Stimulated activated memory B cell treated with anti-CD40 and anti-IgM and Interleukin-4, amounts not matched to agents 10 μg/mL and 1 μg/mL and 100 μg/mL, for 72 hours (primary cell): ENCODE data around the gene AKAP11.

ENCODE experiments used
- ATAC-seq: fragments of 150-1000 bp; cut with Tn5 transposase; 2 replicates; pipeline ENCODE4 v1.10.0; 2021
- H3K27ac Mint-ChIP-seq: one replicate; pipeline ENCODE4 v1.8.0; 2022; ENCODE audit warnings: mild to moderate bottlenecking, mixed read lengths
- H3K27me3 Mint-ChIP-seq: one replicate; pipeline ENCODE4 v1.8.0; 2022; ENCODE audit warnings: mixed read lengths
- H3K36me3 Mint-ChIP-seq: one replicate; pipeline ENCODE4 v1.8.0; 2022; ENCODE audit warnings: mixed read lengths
- H3K4me1 Mint-ChIP-seq: one replicate; pipeline ENCODE4 v1.8.0; 2022; ENCODE audit warnings: mixed read lengths
- H3K4me3 Mint-ChIP-seq: one replicate; pipeline ENCODE4 v1.8.0; 2022; ENCODE audit warnings: mild to moderate bottlenecking, moderate library complexity, mixed read lengths
- H3K9me3 Mint-ChIP-seq: one replicate; pipeline ENCODE4 v1.8.0; 2022; ENCODE audit warnings: mixed read lengths

The AKAP11 gene

GRCh38 chr13:42260903-42261654 lies 10.9 kb upstream of the AKAP11 start:
- Mint-ChIP-seq H3K36me3 (peaks cover 6% of the 10 kb centered on the region), H3K27me3 (no peaks in the 10 kb centered on the region), H3K9me3 (no peaks in the 10 kb centered on the region), H3K4me3 (no peak overlapping the region), H3K4me1 (no peaks in the 10 kb centered on the region), H3K27ac (no peak overlapping the region)
- no peak for ATAC-seq

DNA sequence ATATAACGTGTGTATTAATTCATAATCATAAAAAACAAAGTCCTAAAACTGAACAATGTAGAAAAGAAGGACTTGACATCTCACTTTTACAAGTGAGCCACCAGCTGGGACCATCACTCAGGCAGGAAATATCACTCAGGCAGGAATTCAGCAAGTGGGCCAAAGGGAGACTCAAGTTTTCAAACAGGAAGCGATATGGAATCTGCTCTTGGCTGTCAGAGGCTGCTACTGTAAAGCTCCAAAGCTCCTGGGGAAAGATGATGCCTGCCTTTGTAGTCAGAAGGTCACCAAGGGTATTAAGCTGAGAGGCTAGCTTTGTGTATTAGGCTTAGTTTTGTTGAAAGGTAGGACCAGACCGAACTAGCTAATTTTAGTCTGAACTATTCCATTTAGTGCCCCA lies 5.5 kb upstream of the AKAP11 start:
- no peaks in the 10 kb centered on the region for H3K9me3 Mint-ChIP-seq
- no peaks in the 10 kb centered on the region for H3K27me3 Mint-ChIP-seq
- ATAC-seq, result no peak
- H3K27ac Mint-ChIP-seq, result no peak overlapping the region
- H3K4me3 Mint-ChIP-seq, result no peak overlapping the region
- peaks cover 10% of the 10 kb centered on the region for H3K36me3 Mint-ChIP-seq
- H3K4me1 Mint-ChIP-seq, result peaks cover 15% of the 10 kb centered on the region

- Mint-ChIP-seq H3K27me3 (no peaks in the 10 kb centered on the region), H3K4me3 (peak overlapping the region; percentile 97), H3K4me1 (peaks cover 44% of the 10 kb centered on the region), H3K27ac (peak overlapping the region; percentile 100), H3K9me3 (no peaks in the 10 kb centered on the region), H3K36me3 (peaks cover 10% of the 10 kb centered on the region)
- ATAC-seq, result no peak
Measured at GRCh38 chr13:42270160-42270856, 1.6 kb upstream of the AKAP11 start.

- Mint-ChIP-seq H3K4me3 (peak overlapping the region; percentile 97), H3K36me3 (peaks cover 10% of the 10 kb centered on the region), H3K27me3 (no peaks in the 10 kb centered on the region), H3K9me3 (no peaks in the 10 kb centered on the region), H3K27ac (peak overlapping the region; percentile 100), H3K4me1 (peaks cover 50% of the 10 kb centered on the region)
- ATAC-seq, result no peak
Measured at GRCh38 chr13:42270857-42271215, 1.1 kb upstream of the AKAP11 start.

GRCh38 chr13:42271337-42272114 lies 426 bp upstream of the AKAP11 start:
- peak overlapping the region; percentile 97 for H3K4me3 Mint-ChIP-seq
- H3K4me1 Mint-ChIP-seq, result peaks cover 56% of the 10 kb centered on the region
- no peaks in the 10 kb centered on the region for H3K27me3 Mint-ChIP-seq
- peak overlapping the region; percentile 100 for H3K27ac Mint-ChIP-seq
- peaks cover 10% of the 10 kb centered on the region for H3K36me3 Mint-ChIP-seq
- ATAC-seq, result peak; percentile 95
- H3K9me3 Mint-ChIP-seq, result no peaks in the 10 kb centered on the region

- ATAC-seq, result no peak
- Mint-ChIP-seq H3K9me3 (no peaks in the 10 kb centered on the region), H3K27ac (peak overlapping the region; percentile 100), H3K36me3 (peaks cover 10% of the 10 kb centered on the region), H3K4me1 (peaks cover 59% of the 10 kb centered on the region), H3K4me3 (peak overlapping the region; percentile 97), H3K27me3 (no peaks in the 10 kb centered on the region)
Measured at GRCh38 chr13:42272804-42273175, 838 bp downstream of the AKAP11 start.

GRCh38 chr13:42274386-42275097 lies 2.6 kb downstream of the AKAP11 start:
- H3K27me3 Mint-ChIP-seq, result no peaks in the 10 kb centered on the region
- no peaks in the 10 kb centered on the region for H3K9me3 Mint-ChIP-seq
- H3K36me3 Mint-ChIP-seq, result peaks cover 10% of the 10 kb centered on the region
- no peak for ATAC-seq
- H3K4me1 Mint-ChIP-seq, result peaks cover 59% of the 10 kb centered on the region
- H3K27ac Mint-ChIP-seq, result peak overlapping the region; percentile 100
- peak overlapping the region; percentile 97 for H3K4me3 Mint-ChIP-seq

- ATAC-seq, result peak; percentile 66
- H3K9me3 Mint-ChIP-seq, result no peaks in the 10 kb centered on the region
- peak overlapping the region; percentile 100 for H3K27ac Mint-ChIP-seq
- no peaks in the 10 kb centered on the region for H3K27me3 Mint-ChIP-seq
- H3K4me1 Mint-ChIP-seq, result peaks cover 58% of the 10 kb centered on the region
- H3K4me3 Mint-ChIP-seq, result peak overlapping the region; percentile 97
- peaks cover 10% of the 10 kb centered on the region for H3K36me3 Mint-ChIP-seq
Measured at GRCh38 chr13:42275098-42275471, 3.1 kb downstream of the AKAP11 start.

- no peak for ATAC-seq
- no peaks in the 10 kb centered on the region for H3K27me3 Mint-ChIP-seq
Measured at GRCh38 chr13:42275506-42275905, 3.6 kb downstream of the AKAP11 start.

DNA sequence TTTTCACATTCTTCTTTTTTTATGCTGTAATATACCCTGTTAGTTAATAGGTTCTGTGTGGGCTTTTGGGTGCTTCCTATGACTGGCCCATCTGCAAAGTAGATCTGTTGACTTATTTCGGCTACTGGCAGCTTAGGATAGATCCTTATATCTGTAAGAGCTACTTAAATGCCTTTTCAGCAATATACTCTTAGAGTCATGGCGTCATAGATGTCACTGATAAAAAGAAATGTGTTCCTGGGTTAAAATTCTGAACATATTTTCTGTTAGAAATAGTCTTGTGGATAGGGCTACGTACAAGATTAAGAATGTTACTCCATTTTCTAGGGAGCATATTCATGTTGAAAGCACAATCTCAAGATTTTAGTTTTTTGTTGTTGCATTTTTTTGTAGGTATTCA lies 4.7 kb downstream of the AKAP11 start:
- ATAC-seq, result no peak
- no peaks in the 10 kb centered on the region for H3K27me3 Mint-ChIP-seq
- H3K4me1 Mint-ChIP-seq, result peaks cover 44% of the 10 kb centered on the region
- no peaks in the 10 kb centered on the region for H3K36me3 Mint-ChIP-seq
- H3K27ac Mint-ChIP-seq, result peak overlapping the region; percentile 100
- no peaks in the 10 kb centered on the region for H3K9me3 Mint-ChIP-seq
- no peak overlapping the region for H3K4me3 Mint-ChIP-seq

More at GRCh38 chr13:42275506-42275905, 3.6 kb downstream of the AKAP11 start:
- H3K36me3 Mint-ChIP-seq, result peaks cover 6% of the 10 kb centered on the region
- no peaks in the 10 kb centered on the region for H3K9me3 Mint-ChIP-seq
- peaks cover 54% of the 10 kb centered on the region for H3K4me1 Mint-ChIP-seq
- H3K4me3 Mint-ChIP-seq, result peak overlapping the region; percentile 97
- peak overlapping the region; percentile 100 for H3K27ac Mint-ChIP-seq

DNA sequence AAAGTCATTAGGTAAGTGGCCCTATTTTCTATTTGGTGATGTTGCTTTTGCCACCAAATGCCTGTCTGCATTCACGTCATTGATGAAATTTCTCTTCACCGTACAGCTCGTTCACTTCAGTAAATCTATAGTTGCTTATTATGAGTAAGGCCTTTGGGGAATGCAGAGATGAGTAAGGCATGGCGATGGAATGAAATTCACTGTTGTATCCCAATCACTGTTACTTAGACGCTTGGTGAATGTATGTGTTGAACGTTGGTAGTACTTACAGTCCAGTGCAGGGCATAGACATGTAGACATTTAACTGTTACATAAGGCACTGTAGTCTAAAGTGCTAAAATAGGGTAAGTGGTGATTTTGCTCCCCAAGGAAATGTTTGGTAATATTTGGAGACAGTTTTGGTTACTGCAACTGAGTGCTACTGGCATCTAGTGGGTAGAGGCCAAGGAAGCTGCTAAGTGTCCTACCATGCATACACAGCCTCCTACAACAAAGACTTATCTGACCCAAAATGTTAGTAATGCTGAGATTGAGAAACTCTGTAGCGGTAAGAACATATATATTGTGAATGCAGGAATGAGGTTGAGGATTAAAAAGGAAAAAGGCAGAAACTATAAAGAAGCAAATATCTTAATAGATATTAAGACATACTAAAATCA lies 5.8 kb downstream of the AKAP11 start:
- no peak for ATAC-seq
- no peaks in the 10 kb centered on the region for H3K27me3 Mint-ChIP-seq
- H3K4me1 Mint-ChIP-seq, result peaks cover 46% of the 10 kb centered on the region
- no peaks in the 10 kb centered on the region for H3K9me3 Mint-ChIP-seq
- H3K36me3 Mint-ChIP-seq, result no peaks in the 10 kb centered on the region
- no peak overlapping the region for H3K27ac Mint-ChIP-seq
- H3K4me3 Mint-ChIP-seq, result peak overlapping the region; percentile 18

- Mint-ChIP-seq H3K4me1 (peaks cover 46% of the 10 kb centered on the region), H3K27ac (no peak overlapping the region), H3K27me3 (no peaks in the 10 kb centered on the region), H3K9me3 (no peaks in the 10 kb centered on the region), H3K4me3 (no peak overlapping the region), H3K36me3 (peaks cover 11% of the 10 kb centered on the region)
- ATAC-seq, result peak; percentile 62
Measured at GRCh38 chr13:42279080-42279479, 7.1 kb downstream of the AKAP11 start.

GRCh38 chr13:42279986-42280385 lies 8.0 kb downstream of the AKAP11 start:
- ATAC-seq, result no peak
- Mint-ChIP-seq H3K4me3 (no peak overlapping the region), H3K4me1 (peaks cover 42% of the 10 kb centered on the region), H3K27ac (no peak overlapping the region), H3K27me3 (no peaks in the 10 kb centered on the region), H3K36me3 (peaks cover 13% of the 10 kb centered on the region), H3K9me3 (no peaks in the 10 kb centered on the region)

DNA sequence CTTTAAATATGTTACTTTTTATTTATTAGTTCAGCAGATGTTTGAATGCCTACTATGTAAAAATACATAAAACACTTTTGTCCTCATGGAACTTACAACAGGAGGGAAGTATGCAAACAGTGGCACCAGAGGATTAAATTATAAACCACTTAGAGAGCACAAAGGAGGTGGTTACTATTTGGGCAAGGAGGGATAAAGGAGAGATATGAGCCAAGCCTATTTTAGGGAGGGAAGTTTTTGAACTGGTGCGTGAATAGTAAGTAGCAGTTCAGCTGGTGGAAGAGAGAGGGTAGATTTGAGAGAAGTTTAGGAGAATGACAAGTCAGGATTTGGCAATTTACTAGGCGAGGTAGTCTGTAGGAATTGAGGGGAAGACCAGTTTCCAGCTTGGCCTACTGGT lies 8.6 kb downstream of the AKAP11 start:
- Mint-ChIP-seq H3K9me3 (no peaks in the 10 kb centered on the region), H3K27ac (no peak overlapping the region), H3K4me1 (peaks cover 39% of the 10 kb centered on the region), H3K36me3 (peaks cover 16% of the 10 kb centered on the region), H3K27me3 (no peaks in the 10 kb centered on the region), H3K4me3 (no peak overlapping the region)
- ATAC-seq, result no peak
